Loucy (cell line): ENCODE data around the gene PRDM11.

Experiments
- EZH2phosphoT487 ChIP-seq: fragments of 200-600 bp; IDR thresholded peaks from 2 replicates; pipeline ENCODE4 v1.6.1; 2018; ENCODE audit warnings: antibody characterized with exemption, mild to moderate bottlenecking, moderate library complexity, borderline replicate concordance
- TF ChIP-seq, protein P1 (sequence below): fragments of 200-600 bp; sonication (generic); conservative IDR thresholded peaks from 2 replicates; pipeline ENCODE4 v1.5.1; 2014; ENCODE audit warnings: mild to moderate bottlenecking, antibody characterized with exemption, low read length

DNA sequence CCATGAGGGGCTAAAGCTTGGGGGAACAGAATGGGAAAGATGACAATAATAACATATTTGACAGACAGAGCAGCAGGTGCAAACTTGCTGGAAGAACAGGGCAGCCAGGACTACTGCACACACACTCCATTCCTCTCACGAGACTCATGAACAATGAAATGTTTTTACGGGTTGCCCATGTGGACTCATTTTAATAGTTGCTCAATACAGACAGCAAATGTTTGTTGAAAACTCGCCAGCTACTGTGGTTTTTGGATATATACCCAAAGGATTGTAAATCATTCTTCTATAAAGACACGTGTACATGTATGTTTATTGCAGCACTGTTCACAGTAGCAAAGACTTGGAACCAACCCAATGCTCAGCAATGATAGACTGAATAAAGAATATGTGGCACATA lies 129.4 kb downstream of the PRDM11 start:
- TF ChIP-seq, protein P1, sequence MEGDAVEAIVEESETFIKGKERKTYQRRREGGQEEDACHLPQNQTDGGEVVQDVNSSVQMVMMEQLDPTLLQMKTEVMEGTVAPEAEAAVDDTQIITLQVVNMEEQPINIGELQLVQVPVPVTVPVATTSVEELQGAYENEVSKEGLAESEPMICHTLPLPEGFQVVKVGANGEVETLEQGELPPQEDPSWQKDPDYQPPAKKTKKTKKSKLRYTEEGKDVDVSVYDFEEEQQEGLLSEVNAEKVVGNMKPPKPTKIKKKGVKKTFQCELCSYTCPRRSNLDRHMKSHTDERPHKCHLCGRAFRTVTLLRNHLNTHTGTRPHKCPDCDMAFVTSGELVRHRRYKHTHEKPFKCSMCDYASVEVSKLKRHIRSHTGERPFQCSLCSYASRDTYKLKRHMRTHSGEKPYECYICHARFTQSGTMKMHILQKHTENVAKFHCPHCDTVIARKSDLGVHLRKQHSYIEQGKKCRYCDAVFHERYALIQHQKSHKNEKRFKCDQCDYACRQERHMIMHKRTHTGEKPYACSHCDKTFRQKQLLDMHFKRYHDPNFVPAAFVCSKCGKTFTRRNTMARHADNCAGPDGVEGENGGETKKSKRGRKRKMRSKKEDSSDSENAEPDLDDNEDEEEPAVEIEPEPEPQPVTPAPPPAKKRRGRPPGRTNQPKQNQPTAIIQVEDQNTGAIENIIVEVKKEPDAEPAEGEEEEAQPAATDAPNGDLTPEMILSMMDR = no peak
- no peak for TF ChIP-seq EZH2phosphoT487
